Suprapubic skin (tissue), 4 donors: ENCODE results near the gene CAPG.

ENCODE experiments used
- CTCF ChIP-seq, 2 donors: fragments of 200-600 bp in 1 of 2; fragments of 450-650 bp in 1 of 2; sonication (generic) in 1 of 2; IDR thresholded peaks; one replicate each; pipeline ENCODE4 v1.5.1; 2016 to 2019; ENCODE audit warnings: antibody characterized with exemption in 2 of 2, mild to moderate bottlenecking in 1 of 2, moderate library complexity in 1 of 2
- EP300 ChIP-seq: sonication (generic); formaldehyde crosslinking; IDR thresholded peaks from one replicate; pipeline ENCODE4 v1.6.1; 2017; ENCODE audit warnings: antibody characterized with exemption
- POLR2A ChIP-seq, 2 donors: fragments of 450-650 bp; IDR thresholded peaks; one replicate each; pipeline ENCODE4 v1.6.1; 2017; ENCODE audit warnings: antibody characterized with exemption in 2 of 2, mild to moderate bottlenecking in 2 of 2, moderate library complexity in 2 of 2
- POLR2AphosphoS5 ChIP-seq, 3 donors: sonication (generic); formaldehyde crosslinking; IDR thresholded peaks; one replicate each; pipeline ENCODE4 v1.6.1; 2017; ENCODE audit warnings: antibody characterized with exemption in 3 of 3

- TF ChIP-seq CTCF (IDR thresholded peaks at IDR 0.05) (no peak), POLR2A (IDR thresholded peaks at IDR 0.05) (no peak), POLR2AphosphoS5 (IDR thresholded peaks at IDR 0.05) (no peak), EP300 (no peak)
These were observed 10.1 kb downstream of the CAPG start for GRCh38 chr2:85400023-85400422.
